SK-N-SH (cell line): Measurements from ENCODE around the gene KRT84.

Experiments used
- GATA2 ChIP-seq: sonication (generic); formaldehyde crosslinking; IDR thresholded peaks from 2 replicates; pipeline ENCODE4 v1.5.0; 2020; ENCODE audit warnings: mild to moderate bottlenecking, missing genetic modification reagents
- NRF1 ChIP-seq: IDR thresholded peaks from 2 replicates; pipeline ENCODE4 v1.6.1; 2012; ENCODE audit warnings: low read depth, mild to moderate bottlenecking, low read length
- POLR2AphosphoS5 ChIP-seq: IDR thresholded peaks from 2 replicates; pipeline ENCODE4 v1.6.1; 2012; ENCODE audit warnings: low read depth, low read length
- RAD21 ChIP-seq: IDR thresholded peaks from 2 replicates; pipeline ENCODE4 v1.6.1; 2012; ENCODE audit warnings: mild to moderate bottlenecking, low read length
- SIN3A ChIP-seq: IDR thresholded peaks from 2 replicates; pipeline ENCODE4 v1.6.1; 2012; ENCODE audit warnings: low read depth, mild to moderate bottlenecking, low read length, moderate library complexity, borderline replicate concordance
- TF ChIP-seq, protein P1 (sequence below): fragments of 200-600 bp; sonication (generic); IDR thresholded peaks from 2 replicates; pipeline ENCODE4 v1.6.1; 2017; ENCODE audit warnings: antibody characterized with exemption, mild to moderate bottlenecking, moderate library complexity
- TF ChIP-seq, protein P2 (sequence below): IDR thresholded peaks from 2 replicates; pipeline ENCODE4 v1.4.0; 2012; ENCODE audit warnings: low read depth, borderline replicate concordance

DNA sequence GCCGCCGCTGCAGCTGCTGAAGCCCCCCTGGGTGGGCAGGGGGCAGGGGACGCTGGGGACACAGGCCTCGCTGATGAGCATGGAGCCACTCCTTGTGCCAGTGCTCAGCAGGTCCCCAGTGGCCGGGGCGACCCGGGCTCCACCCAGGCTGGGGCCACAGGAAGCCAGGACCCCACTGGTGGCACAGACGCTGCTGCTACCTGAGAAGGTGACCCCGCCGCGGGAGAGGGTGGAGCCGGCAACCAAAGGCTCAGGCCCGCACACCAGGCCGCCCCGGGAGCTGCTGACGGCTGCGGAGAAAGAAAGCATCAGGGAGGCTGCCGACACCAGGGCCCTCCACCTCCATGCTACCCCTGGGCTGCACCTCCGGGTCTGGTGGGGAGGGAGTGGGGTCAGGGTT, 7.4 kb downstream of the KRT84 start:
- TF ChIP-seq, protein P1, sequence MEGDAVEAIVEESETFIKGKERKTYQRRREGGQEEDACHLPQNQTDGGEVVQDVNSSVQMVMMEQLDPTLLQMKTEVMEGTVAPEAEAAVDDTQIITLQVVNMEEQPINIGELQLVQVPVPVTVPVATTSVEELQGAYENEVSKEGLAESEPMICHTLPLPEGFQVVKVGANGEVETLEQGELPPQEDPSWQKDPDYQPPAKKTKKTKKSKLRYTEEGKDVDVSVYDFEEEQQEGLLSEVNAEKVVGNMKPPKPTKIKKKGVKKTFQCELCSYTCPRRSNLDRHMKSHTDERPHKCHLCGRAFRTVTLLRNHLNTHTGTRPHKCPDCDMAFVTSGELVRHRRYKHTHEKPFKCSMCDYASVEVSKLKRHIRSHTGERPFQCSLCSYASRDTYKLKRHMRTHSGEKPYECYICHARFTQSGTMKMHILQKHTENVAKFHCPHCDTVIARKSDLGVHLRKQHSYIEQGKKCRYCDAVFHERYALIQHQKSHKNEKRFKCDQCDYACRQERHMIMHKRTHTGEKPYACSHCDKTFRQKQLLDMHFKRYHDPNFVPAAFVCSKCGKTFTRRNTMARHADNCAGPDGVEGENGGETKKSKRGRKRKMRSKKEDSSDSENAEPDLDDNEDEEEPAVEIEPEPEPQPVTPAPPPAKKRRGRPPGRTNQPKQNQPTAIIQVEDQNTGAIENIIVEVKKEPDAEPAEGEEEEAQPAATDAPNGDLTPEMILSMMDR, result no peak
- no peak for TF ChIP-seq GATA2 (CRISPR knock-in tag)
- no peak for TF ChIP-seq POLR2AphosphoS5
- no peak for TF ChIP-seq RAD21
- TF ChIP-seq NRF1, result no peak
- no peak for TF ChIP-seq SIN3A
- TF ChIP-seq, protein P2, sequence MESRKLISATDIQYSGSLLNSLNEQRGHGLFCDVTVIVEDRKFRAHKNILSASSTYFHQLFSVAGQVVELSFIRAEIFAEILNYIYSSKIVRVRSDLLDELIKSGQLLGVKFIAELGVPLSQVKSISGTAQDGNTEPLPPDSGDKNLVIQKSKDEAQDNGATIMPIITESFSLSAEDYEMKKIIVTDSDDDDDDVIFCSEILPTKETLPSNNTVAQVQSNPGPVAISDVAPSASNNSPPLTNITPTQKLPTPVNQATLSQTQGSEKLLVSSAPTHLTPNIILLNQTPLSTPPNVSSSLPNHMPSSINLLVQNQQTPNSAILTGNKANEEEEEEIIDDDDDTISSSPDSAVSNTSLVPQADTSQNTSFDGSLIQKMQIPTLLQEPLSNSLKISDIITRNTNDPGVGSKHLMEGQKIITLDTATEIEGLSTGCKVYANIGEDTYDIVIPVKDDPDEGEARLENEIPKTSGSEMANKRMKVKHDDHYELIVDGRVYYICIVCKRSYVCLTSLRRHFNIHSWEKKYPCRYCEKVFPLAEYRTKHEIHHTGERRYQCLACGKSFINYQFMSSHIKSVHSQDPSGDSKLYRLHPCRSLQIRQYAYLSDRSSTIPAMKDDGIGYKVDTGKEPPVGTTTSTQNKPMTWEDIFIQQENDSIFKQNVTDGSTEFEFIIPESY, result no peak
